ENCODE results near the gene PDZD4. TPM values are rescaled to one million over a fixed set of nuclear protein-coding genes. Genes with fewer than 3 reads are reported as not detected.

PDZD4 gene
- total and polyA plus RNA-seq, 2 experiments from 2014 or later, result 30.5 to 230 TPM

- peak overlapping the region; percentile 65 for H3K4me2 ChIP-seq
- H3K4me1 ChIP-seq (ENCODE audit: insufficient read depth), result peaks cover 36% of the 10 kb centered on the region
- H3K4me3 ChIP-seq, result peak overlapping the region; percentile 75
- H3K27ac ChIP-seq (ENCODE audit: low read depth), result peak overlapping the region; percentile 95
- no peaks in the 10 kb centered on the region for H3K27me3 ChIP-seq (ENCODE audit: insufficient read depth)
- H3K36me3 ChIP-seq (ENCODE audit: insufficient read depth), result no peaks in the 10 kb centered on the region
- H3K27me3 Mint-ChIP-seq (ENCODE audit: insufficient read depth, low read depth, poor library complexity), result peaks cover 16% of the 10 kb centered on the region
- DNase-seq (ENCODE audit: low spot score), result no peak
- H3K27ac Mint-ChIP-seq, result peak overlapping the region; percentile 95
- H3K4me1 Mint-ChIP-seq, result peaks cover 48% of the 10 kb centered on the region
- peaks cover 87% of the 10 kb centered on the region for H3K79me2 ChIP-seq (replicated peaks; ENCODE audit: insufficient read depth)
- H3K36me3 Mint-ChIP-seq (ENCODE audit: low read depth), result peaks cover 22% of the 10 kb centered on the region
- no peaks in the 10 kb centered on the region for H3F3A ChIP-seq (replicated peaks; ENCODE audit: low read depth)
- TF ChIP-seq POLR2AphosphoS5 (IDR thresholded peaks at IDR 0.05; ENCODE audit: low read depth) (no peak), NANOG (IDR thresholded peaks at IDR 0.05; ENCODE audit: borderline replicate concordance) (peak; percentile 77; the same call in 1 of the 2 replicates)
- H3K4me3 Mint-ChIP-seq, result peak overlapping the region; percentile 83
- no peak overlapping the region for H2AFZ ChIP-seq
- no peaks in the 10 kb centered on the region for H3K9me3 Mint-ChIP-seq
- no peaks in the 10 kb centered on the region for H3K9me2 ChIP-seq (ENCODE audit: insufficient read depth)
- no peak for ATAC-seq
- no peaks in the 10 kb centered on the region; the same call in 1 of the 2 replicates for H4K20me1 ChIP-seq (replicated peaks; ENCODE audit: insufficient read depth)
Observed at GRCh38 chrX:153827016-153827415, 3.3 kb downstream of the PDZD4 start.

GRCh38 chrX:153825042-153825441 lies 5.3 kb downstream of the PDZD4 start:
- TF ChIP-seq JUNB (IDR thresholded peaks at IDR 0.05; ENCODE audit: unreplicated experiment) (no peak), STAT1 (IDR thresholded peaks at IDR 0.05; ENCODE audit: unreplicated experiment) (no peak), CTCF (conservative IDR thresholded peaks at IDR 0.05; ENCODE audit: low read depth in 2 of 2) (no peak), EZH2phosphoT487 (IDR thresholded peaks at IDR 0.05; ENCODE audit: unreplicated experiment) (no peak), EZH2 (IDR thresholded peaks at IDR 0.05; ENCODE audit: low read depth, unreplicated experiment) (no peak), ZNF462 (CRISPR knock-in tag; IDR thresholded peaks at IDR 0.05) (no peak), CREB1 (CRISPR knock-in tag; IDR thresholded peaks at IDR 0.05; ENCODE audit: low read depth) (no peak), ZNF114 (CRISPR knock-in tag; IDR thresholded peaks at IDR 0.05) (no peak), REST (IDR thresholded peaks at IDR 0.05; ENCODE audit: unreplicated experiment) (no peak)
- peaks cover 54% of the 10 kb centered on the region for H3K4me1 Mint-ChIP-seq
- Histone ChIP-seq H3K9me2 (ENCODE audit: insufficient read depth) (no peaks in the 10 kb centered on the region), H3K4me1 (ENCODE audit: insufficient read depth) (peaks cover 52% of the 10 kb centered on the region), H3K27me3 (ENCODE audit: insufficient read depth) (no peaks in the 10 kb centered on the region), H3K36me3 (ENCODE audit: insufficient read depth) (no peaks in the 10 kb centered on the region), H3F3A (replicated peaks; ENCODE audit: low read depth) (0 out of 2 replicates have a peak, but pooled peaks cover 2% of the 10 kb centered on the region), H3K27ac (ENCODE audit: low read depth) (peak overlapping the region; percentile 95; the same call in 1 of the 2 replicates), H4K20me1 (replicated peaks; ENCODE audit: insufficient read depth) (peaks cover 3% of the 10 kb centered on the region; the same call in 1 of the 2 replicates), H3K4me2 (peak overlapping the region; percentile 65), H3K4me3 (0 out of 2 replicates have a peak overlapping the region, but pooled peaks have one; percentile 10), H3K79me2 (replicated peaks; ENCODE audit: insufficient read depth) (peaks cover 98% of the 10 kb centered on the region), H2AFZ (no peak overlapping the region)
- no peak for ATAC-seq
- peaks cover 24% of the 10 kb centered on the region for H3K36me3 Mint-ChIP-seq (ENCODE audit: low read depth)
- H3K4me3 Mint-ChIP-seq, result peak overlapping the region; percentile 19; the same call in 1 of the 3 replicates
- no peak overlapping the region for H3K27ac Mint-ChIP-seq
- H3K9me3 Mint-ChIP-seq, result no peaks in the 10 kb centered on the region
- DNase-seq (ENCODE audit: low spot score), result no peak
- H3K27me3 Mint-ChIP-seq (ENCODE audit: insufficient read depth, low read depth, poor library complexity), result peaks cover 14% of the 10 kb centered on the region

Measured in GM23338 (cell line).